OCI-LY3 (cell line): ENCODE data around the gene CEACAM4.

Source experiments
- H2AFZ ChIP-seq: fragments of 200-600, 300-600 bp; shearing (Covaris generic); 2 replicates; pipeline ENCODE4 v1.6.0; 2014; ENCODE audit warnings: antibody characterized with exemption, low read depth, low read length
- H3K27ac ChIP-seq: fragments of 200-600, 300-600 bp; sonication (generic); 2 replicates; pipeline ENCODE4 v1.5.1; 2014; ENCODE audit warnings: mild to moderate bottlenecking, low read length, moderate library complexity, mixed read lengths
- H3K27me3 ChIP-seq: fragments of 200-600, 300-600 bp; sonication (generic); 2 replicates; pipeline ENCODE4 v1.6.1; 2014; ENCODE audit warnings: low read depth, low read length, mixed read lengths
- H3K36me3 ChIP-seq: fragments of 200-600, 300-600 bp; sonication (generic); replicated peaks from 2 replicates; pipeline ENCODE3; 2014; ENCODE audit warnings: low read depth, low read length, mixed read lengths
- H3K4me1 ChIP-seq: fragments of 300-600, 200-600 bp; sonication (generic); 2 replicates; pipeline ENCODE4 v1.6.1; 2014; ENCODE audit warnings: low read length, mixed read lengths
- H3K4me2 ChIP-seq: fragments of 200-600, 300-600 bp; sonication (generic); 2 replicates; pipeline ENCODE4 v1.6.1; 2014; ENCODE audit warnings: low read length, mixed read lengths
- H3K4me3 ChIP-seq: fragments of 300-600, 200-600 bp; sonication (generic); 2 replicates; pipeline ENCODE4 v1.5.1; 2014; ENCODE audit warnings: antibody characterized with exemption, mild to moderate bottlenecking, low read length, moderate library complexity
- H3K79me2 ChIP-seq: fragments of 300-600, 200-600 bp; shearing (Covaris generic); 2 replicates; pipeline ENCODE4 v1.6.1; 2014; ENCODE audit warnings: mild to moderate bottlenecking, low read length, mixed read lengths
- H3K9ac ChIP-seq: fragments of 300-600, 200-600 bp; shearing (Covaris generic); 2 replicates; pipeline ENCODE4 v1.6.0; 2014; ENCODE audit warnings: mild to moderate bottlenecking, low read length, moderate library complexity
- H3K9me3 ChIP-seq: fragments of 200-600, 300-600 bp; shearing (Covaris generic); 2 replicates; pipeline ENCODE4 v1.6.1; 2014; ENCODE audit warnings: low read length, mixed read lengths; ENCODE audit not compliant: insufficient read depth
- H4K20me1 ChIP-seq: fragments of 200-600, 300-600 bp; sonication (generic); 2 replicates; pipeline ENCODE4 v1.6.1; 2016; ENCODE audit warnings: low read length, mixed read lengths; ENCODE audit not compliant: insufficient read depth
- EZH2phosphoT487 ChIP-seq: fragments of 200-600 bp; shearing (Covaris generic); IDR thresholded peaks from 2 replicates; pipeline ENCODE4 v1.6.1; 2018; ENCODE audit warnings: antibody characterized with exemption, mixed run types, low read depth
- TF ChIP-seq, protein P1 (sequence below): fragments of 200-600, 300-600 bp; sonication (generic); IDR thresholded peaks from 2 replicates; pipeline ENCODE4 v1.5.1; 2014; ENCODE audit warnings: antibody characterized with exemption, low read length, low read depth

The CEACAM4 gene

GRCh38 chr19:41578886-41579285 is 48.0 kb downstream of the CEACAM4 start:
- no peak overlapping the region for H3K4me3 ChIP-seq
- H3K27ac ChIP-seq: no peak overlapping the region
- H4K20me1 ChIP-seq: no peaks in the 10 kb centered on the region
- TF ChIP-seq, protein P1, sequence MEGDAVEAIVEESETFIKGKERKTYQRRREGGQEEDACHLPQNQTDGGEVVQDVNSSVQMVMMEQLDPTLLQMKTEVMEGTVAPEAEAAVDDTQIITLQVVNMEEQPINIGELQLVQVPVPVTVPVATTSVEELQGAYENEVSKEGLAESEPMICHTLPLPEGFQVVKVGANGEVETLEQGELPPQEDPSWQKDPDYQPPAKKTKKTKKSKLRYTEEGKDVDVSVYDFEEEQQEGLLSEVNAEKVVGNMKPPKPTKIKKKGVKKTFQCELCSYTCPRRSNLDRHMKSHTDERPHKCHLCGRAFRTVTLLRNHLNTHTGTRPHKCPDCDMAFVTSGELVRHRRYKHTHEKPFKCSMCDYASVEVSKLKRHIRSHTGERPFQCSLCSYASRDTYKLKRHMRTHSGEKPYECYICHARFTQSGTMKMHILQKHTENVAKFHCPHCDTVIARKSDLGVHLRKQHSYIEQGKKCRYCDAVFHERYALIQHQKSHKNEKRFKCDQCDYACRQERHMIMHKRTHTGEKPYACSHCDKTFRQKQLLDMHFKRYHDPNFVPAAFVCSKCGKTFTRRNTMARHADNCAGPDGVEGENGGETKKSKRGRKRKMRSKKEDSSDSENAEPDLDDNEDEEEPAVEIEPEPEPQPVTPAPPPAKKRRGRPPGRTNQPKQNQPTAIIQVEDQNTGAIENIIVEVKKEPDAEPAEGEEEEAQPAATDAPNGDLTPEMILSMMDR: no peak
- no peak for TF ChIP-seq EZH2phosphoT487
- H3K79me2 ChIP-seq: no peaks in the 10 kb centered on the region
- H3K9ac ChIP-seq: no peak overlapping the region
- no peaks in the 10 kb centered on the region for H3K27me3 ChIP-seq
- no peak overlapping the region for H2AFZ ChIP-seq
- H3K4me1 ChIP-seq: peaks cover 11% of the 10 kb centered on the region
- peaks cover 11% of the 10 kb centered on the region; the same call in 1 of the 2 replicates for H3K9me3 ChIP-seq
- H3K4me2 ChIP-seq: no peak overlapping the region
- no peaks in the 10 kb centered on the region for H3K36me3 ChIP-seq

- Histone ChIP-seq H3K27me3 (no peaks in the 10 kb centered on the region), H3K4me2 (no peak overlapping the region), H2AFZ (no peak overlapping the region), H3K9ac (no peak overlapping the region), H3K27ac (no peak overlapping the region), H3K4me3 (no peak overlapping the region), H3K79me2 (no peaks in the 10 kb centered on the region), H3K4me1 (peaks cover 11% of the 10 kb centered on the region), H3K9me3 (peaks cover 11% of the 10 kb centered on the region; the same call in 1 of the 2 replicates), H3K36me3 (no peaks in the 10 kb centered on the region), H4K20me1 (no peaks in the 10 kb centered on the region)
- TF ChIP-seq, protein P1: no peak
- no peak for TF ChIP-seq EZH2phosphoT487
Measured at GRCh38 chr19:41577833-41578232, 49.0 kb downstream of the CEACAM4 start.

GRCh38 chr19:41577144-41577830 is 49.6 kb downstream of the CEACAM4 start:
- Histone ChIP-seq H3K4me3 (no peak overlapping the region), H3K79me2 (no peaks in the 10 kb centered on the region), H3K9me3 (peaks cover 8% of the 10 kb centered on the region; the same call in 1 of the 2 replicates), H2AFZ (no peak overlapping the region), H4K20me1 (no peaks in the 10 kb centered on the region), H3K4me1 (peaks cover 11% of the 10 kb centered on the region), H3K4me2 (no peak overlapping the region), H3K27ac (no peak overlapping the region), H3K27me3 (peaks cover 5% of the 10 kb centered on the region; the same call in 1 of the 2 replicates), H3K9ac (no peak overlapping the region), H3K36me3 (no peaks in the 10 kb centered on the region)
- TF ChIP-seq, protein P1: no peak
- TF ChIP-seq EZH2phosphoT487: no peak

GRCh38 chr19:41575998-41576397 is 50.9 kb downstream of the CEACAM4 start, which contains the start of gene CEACAM21:
Gene CEACAM21 (plus strand): TSS chr19:41576166. CDS start chr19:41576275, 109 bp downstream.
- no peaks in the 10 kb centered on the region for H3K79me2 ChIP-seq
- peaks cover 6% of the 10 kb centered on the region; the same call in 1 of the 2 replicates for H3K9me3 ChIP-seq
- H3K27ac ChIP-seq: no peak within 1 kb of the TSS
- no peaks in the 10 kb centered on the region for H3K36me3 ChIP-seq
- peak within 1 kb of the TSS; percentile 53; the same call in 1 of the 2 replicates for H3K9ac ChIP-seq
- no peaks in the 10 kb centered on the region for H4K20me1 ChIP-seq
- H3K4me3 ChIP-seq: peak within 1 kb of the TSS; percentile 71
- peak within 1 kb of the TSS; percentile 68 for H3K4me2 ChIP-seq
- H2AFZ ChIP-seq: peak within 1 kb of the TSS; percentile 98
- TF ChIP-seq, protein P1: no peak
- no peak for TF ChIP-seq EZH2phosphoT487
- peaks cover 16% of the 10 kb centered on the region; the same call in 1 of the 2 replicates for H3K27me3 ChIP-seq
- peaks cover 11% of the 10 kb centered on the region for H3K4me1 ChIP-seq
